Erythroblast (primary cell): ENCODE data around the gene VSTM2B.

ENCODE experiments used
- DNase-seq, 2 experiments: peaks; one replicate each; lab custom pipeline; 2025; lab: John Stamatoyannopoulos, UW
- GATA1 ChIP-seq: IDR thresholded peaks from 2 replicates; pipeline ENCODE4 v1.6.1; 2011; ENCODE audit warnings: low read depth, mild to moderate bottlenecking, control low read depth, low read length, moderate library complexity
- POLR2A ChIP-seq: IDR thresholded peaks from 2 replicates; pipeline ENCODE4 v1.6.1; 2011; ENCODE audit warnings: mild to moderate bottlenecking, low read length

The VSTM2B gene

GRCh38 chr19:29526730-29527499 is 1.1 kb downstream of the VSTM2B start:
- DNase-seq, result no peak

GRCh38 chr19:29527500-29528328 is 1.9 kb downstream of the VSTM2B start:
- DNase-seq, result no peak
- no peak for TF ChIP-seq POLR2A
- no peak for TF ChIP-seq GATA1

More at GRCh38 chr19:29526730-29527499, 1.1 kb downstream of the VSTM2B start:
- TF ChIP-seq GATA1 (no peak), POLR2A (no peak)

GRCh38 chr19:29528350-29528945 is 2.7 kb downstream of the VSTM2B start:
- DNase-seq, result peak; percentile 70
- TF ChIP-seq GATA1 (no peak), POLR2A (no peak)

- TF ChIP-seq GATA1, result no peak
- no peak for TF ChIP-seq POLR2A
- no peak for DNase-seq
Measured at GRCh38 chr19:29528946-29529645, 3.3 kb downstream of the VSTM2B start.

GRCh38 chr19:29529646-29530539 is 4.1 kb downstream of the VSTM2B start:
- DNase-seq, result peak in 1 of 2 experiments; percentile 14
- no peak for TF ChIP-seq POLR2A
- no peak for TF ChIP-seq GATA1

GRCh38 chr19:29530540-29531457 is 5.0 kb downstream of the VSTM2B start:
- TF ChIP-seq POLR2A, result no peak
- TF ChIP-seq GATA1, result no peak
- DNase-seq, result no peak

- DNase-seq, result no peak
- no peak for TF ChIP-seq POLR2A
- no peak for TF ChIP-seq GATA1
Measured at GRCh38 chr19:29531458-29532025, 5.7 kb downstream of the VSTM2B start.

GRCh38 chr19:29532097-29532496 is 6.3 kb downstream of the VSTM2B start:
- no peak for DNase-seq

GRCh38 chr19:29532956-29533355 is 7.2 kb downstream of the VSTM2B start:
- no peak for TF ChIP-seq GATA1
- TF ChIP-seq POLR2A, result no peak
- no peak for DNase-seq

More at GRCh38 chr19:29532097-29532496, 6.3 kb downstream of the VSTM2B start:
- TF ChIP-seq GATA1 (no peak), POLR2A (no peak)

- no peak for DNase-seq
- TF ChIP-seq GATA1, result no peak
- TF ChIP-seq POLR2A, result no peak
Measured at GRCh38 chr19:29533578-29534544, 8.1 kb downstream of the VSTM2B start.
